HL-60 (cell line): ENCODE data around the gene SPACA6.

Experiments used
- CTCF ChIP-seq: IDR thresholded peaks from one replicate; pipeline ENCODE4 v1.5.1; 2011; ENCODE audit warnings: low read length, control low read depth, inconsistent platforms; ENCODE audit not compliant: insufficient read depth
- GABPA ChIP-seq: IDR thresholded peaks from 2 replicates; pipeline ENCODE4 v1.6.1; 2012; ENCODE audit warnings: low read depth
- POLR2AphosphoS5 ChIP-seq: IDR thresholded peaks from 2 replicates; pipeline ENCODE4 v1.6.1; 2012; ENCODE audit warnings: low read depth
- REST ChIP-seq: IDR thresholded peaks from 2 replicates; pipeline ENCODE4 v1.6.1; 2012; ENCODE audit warnings: low read depth; ENCODE audit not compliant: insufficient replicate concordance
- SPI1 ChIP-seq: IDR thresholded peaks from 2 replicates; pipeline ENCODE4 v1.6.1; 2012; ENCODE audit warnings: low read depth, mild to moderate bottlenecking, borderline replicate concordance

GRCh38 chr19:51690454-51691073, 2.6 kb upstream of the SPACA6 start:
- TF ChIP-seq CTCF (no peak), POLR2AphosphoS5 (no peak), SPI1 (no peak), GABPA (no peak), REST (no peak)
